Measurements from ENCODE around the gene S100A1. TPM values are rescaled to one million over a fixed set of nuclear protein-coding genes. Genes with fewer than 3 reads are reported as not detected.

The S100A1 gene
- total RNA-seq, 1 experiment from 2014 or later = not detected

DNA sequence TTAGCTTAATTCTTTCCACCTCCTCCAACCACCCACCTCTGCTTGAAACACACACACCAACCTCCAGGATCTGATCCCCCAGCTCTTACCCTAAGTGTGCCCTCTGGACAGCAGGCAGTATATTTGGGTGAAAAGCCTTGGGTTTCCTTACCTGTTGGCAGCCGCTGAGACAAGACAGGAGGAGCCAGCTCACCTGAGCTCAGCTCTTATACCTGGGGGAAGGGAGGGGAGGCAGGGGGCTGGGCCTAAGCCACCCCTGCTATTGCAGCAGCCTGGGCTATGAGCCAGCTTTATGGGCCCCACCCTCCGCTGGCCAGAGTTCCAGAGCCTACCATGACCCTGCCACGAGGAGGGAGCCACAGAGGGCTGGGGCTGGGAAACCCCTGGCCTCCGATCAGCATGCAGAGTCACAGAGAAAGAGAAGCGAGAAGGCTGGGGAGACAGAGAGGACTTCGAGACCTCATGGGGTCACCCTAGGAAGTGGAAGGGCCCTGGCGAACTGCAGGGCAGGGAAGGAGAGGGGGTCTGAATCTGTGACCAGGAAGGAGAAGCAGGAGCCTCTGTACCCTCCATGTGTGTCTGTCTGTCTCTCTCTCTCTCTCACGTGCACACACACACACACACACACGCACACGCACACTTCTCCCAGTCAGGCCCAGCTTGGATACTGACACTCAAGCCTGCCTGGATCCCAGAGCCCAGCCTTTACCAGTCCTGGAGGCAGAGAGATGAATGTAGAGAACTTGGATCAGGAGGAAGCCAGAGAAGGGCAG, 11.9 kb upstream of the S100A1 start, which contains the start of gene S100A14:
Gene S100A14 (minus strand): TSS at position 182 of the 773 bp plus-strand sequence. CDS start 467 bp downstream, outside the sequence.
- Histone ChIP-seq H4K20me1 (ENCODE audit: control insufficient read depth, insufficient read depth, insufficient read length) (no peaks in the 10 kb centered on the region), H2AFZ (ENCODE audit: low read length) (no peak within 1 kb of the TSS), H3K27me3 (ENCODE audit: insufficient read depth, low read length) (no peaks in the 10 kb centered on the region), H3K9me3 (ENCODE audit: control insufficient read depth, low read depth, low read length) (no peaks in the 10 kb centered on the region), H3K79me2 (ENCODE audit: insufficient read depth, low read length) (no peaks in the 10 kb centered on the region), H3K4me2 (ENCODE audit: insufficient read depth, insufficient read length, low read length) (no peak within 1 kb of the TSS), H3K23me2 (ENCODE audit: insufficient read length, low read depth, low read length, poor library complexity, severe bottlenecking) (no peaks in the 10 kb centered on the region), H4K91ac (ENCODE audit: insufficient read length, low read depth, low read length) (no peak within 1 kb of the TSS), H4K8ac (replicated peaks; ENCODE audit: insufficient read length, low read depth, low read length) (no peak within 1 kb of the TSS), H3K23ac (ENCODE audit: insufficient read length, low read depth, low read length) (no peak within 1 kb of the TSS), H4K5ac (ENCODE audit: insufficient read length, low read depth, low read length) (no peak within 1 kb of the TSS), H3K27ac (ENCODE audit: insufficient read length, low read depth, low read length) (no peak within 1 kb of the TSS), H2BK12ac (ENCODE audit: insufficient read length, low read depth, low read length) (no peak within 1 kb of the TSS), H3K56ac (ENCODE audit: insufficient read length, low read depth, low read length) (no peak within 1 kb of the TSS), H3K4me1 (ENCODE audit: insufficient read depth, low read length) (peaks cover 4% of the 10 kb centered on the region; the same call in 1 of the 2 replicates), H2BK120ac (ENCODE audit: low read depth, low read length, poor library complexity, severe bottlenecking) (no peak within 1 kb of the TSS), H3K14ac (ENCODE audit: insufficient read depth, low read length) (no peak within 1 kb of the TSS), H3K79me1 (ENCODE audit: insufficient read depth, low read depth, low read length, poor library complexity, severe bottlenecking) (no peaks in the 10 kb centered on the region), H3K9ac (ENCODE audit: extremely low read depth, insufficient read length, low read length) (no peak within 1 kb of the TSS), H2AK5ac (ENCODE audit: insufficient read length, low read length) (no peak within 1 kb of the TSS), H3K18ac (ENCODE audit: insufficient read length, low read depth, low read length) (no peak within 1 kb of the TSS), H2BK20ac (ENCODE audit: low read depth, low read length, poor library complexity, severe bottlenecking) (no peak within 1 kb of the TSS), H2BK15ac (ENCODE audit: low read depth, low read length) (no peak within 1 kb of the TSS), H2BK5ac (ENCODE audit: insufficient read length, low read length) (no peak within 1 kb of the TSS), H3T11ph (ENCODE audit: low read length) (no peak within 1 kb of the TSS), H3K4ac (ENCODE audit: low read depth, low read length) (no peak within 1 kb of the TSS)
- Mint-ChIP-seq H3K4me1 (peaks cover 23 to 45% of the 10 kb centered on the region in 2 experiments), H3K27me3 (ENCODE audit: low read depth) (no peaks in the 10 kb centered on the region; the same call in 1 of the 2 replicates), H3K9me3 (no peaks in the 10 kb centered on the region), H3K27ac (peak within 1 kb of the TSS in 2 of 3 experiments; percentile 55 to 75; a peak in 3 of 7 replicates), H3K36me3 (ENCODE audit: insufficient read depth in 1 of 3, low read depth in 3 of 3) (peaks cover 5 to 17% (median 5%) of the 10 kb centered on the region in 3 experiments; a peak in 5 of 7 replicates), H3K4me3 (no peak within 1 kb of the TSS; a peak in 1 of 5 replicates)
- no peak for DNase-seq
- TF ChIP-seq, protein P1, sequence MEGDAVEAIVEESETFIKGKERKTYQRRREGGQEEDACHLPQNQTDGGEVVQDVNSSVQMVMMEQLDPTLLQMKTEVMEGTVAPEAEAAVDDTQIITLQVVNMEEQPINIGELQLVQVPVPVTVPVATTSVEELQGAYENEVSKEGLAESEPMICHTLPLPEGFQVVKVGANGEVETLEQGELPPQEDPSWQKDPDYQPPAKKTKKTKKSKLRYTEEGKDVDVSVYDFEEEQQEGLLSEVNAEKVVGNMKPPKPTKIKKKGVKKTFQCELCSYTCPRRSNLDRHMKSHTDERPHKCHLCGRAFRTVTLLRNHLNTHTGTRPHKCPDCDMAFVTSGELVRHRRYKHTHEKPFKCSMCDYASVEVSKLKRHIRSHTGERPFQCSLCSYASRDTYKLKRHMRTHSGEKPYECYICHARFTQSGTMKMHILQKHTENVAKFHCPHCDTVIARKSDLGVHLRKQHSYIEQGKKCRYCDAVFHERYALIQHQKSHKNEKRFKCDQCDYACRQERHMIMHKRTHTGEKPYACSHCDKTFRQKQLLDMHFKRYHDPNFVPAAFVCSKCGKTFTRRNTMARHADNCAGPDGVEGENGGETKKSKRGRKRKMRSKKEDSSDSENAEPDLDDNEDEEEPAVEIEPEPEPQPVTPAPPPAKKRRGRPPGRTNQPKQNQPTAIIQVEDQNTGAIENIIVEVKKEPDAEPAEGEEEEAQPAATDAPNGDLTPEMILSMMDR (conservative IDR thresholded peaks at IDR 0.05) = no peak
- WGBS (ENCODE audit: extremely low coverage, insufficient read length, low lambda C conversion rate) = no CpG with 5 or more reads among the region's 10 CpGs

Data from H9 (cell line).